ENCODE measurements around the gene MAML2.

Gene MAML2

DNA sequence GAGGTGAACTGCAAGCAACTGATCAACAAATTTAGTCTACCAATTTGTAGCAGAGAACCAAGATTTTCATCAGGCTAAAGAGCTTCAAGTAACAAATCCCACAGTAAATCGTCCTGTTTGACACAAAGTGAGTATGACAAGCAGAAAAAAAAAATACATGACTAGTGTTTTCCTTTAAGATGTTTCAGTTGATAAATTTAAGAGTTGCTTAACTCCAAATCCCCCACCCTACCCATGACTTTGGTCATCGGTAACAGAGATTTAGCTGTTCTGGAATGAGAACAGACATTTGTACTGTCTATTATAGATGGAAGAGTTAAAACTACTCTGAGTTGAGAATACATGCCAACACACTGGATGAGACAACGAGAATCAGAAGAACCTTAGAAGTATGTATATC is 254.1 kb downstream of the MAML2 start:
- DNase-seq = no peak

DNA sequence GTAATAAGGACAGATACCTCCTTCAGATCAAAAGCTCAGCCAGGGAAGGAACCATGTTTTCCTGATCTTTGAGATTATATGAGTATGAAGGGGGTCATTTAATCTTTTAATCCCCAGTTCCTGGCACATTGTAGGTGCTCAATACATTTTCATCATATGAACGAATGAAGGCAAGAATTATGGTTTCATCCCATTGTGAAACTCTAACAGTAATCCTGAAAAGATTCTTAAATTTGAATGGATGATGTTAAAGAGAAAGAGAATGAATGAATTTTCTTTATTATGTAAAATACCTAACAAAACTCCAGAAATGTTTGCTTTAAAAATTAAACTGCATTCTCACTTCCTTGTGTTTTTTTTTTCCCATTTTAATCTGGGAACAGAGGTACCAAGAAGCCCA is 256.9 kb downstream of the MAML2 start:
- DNase-seq = no peak

DNA sequence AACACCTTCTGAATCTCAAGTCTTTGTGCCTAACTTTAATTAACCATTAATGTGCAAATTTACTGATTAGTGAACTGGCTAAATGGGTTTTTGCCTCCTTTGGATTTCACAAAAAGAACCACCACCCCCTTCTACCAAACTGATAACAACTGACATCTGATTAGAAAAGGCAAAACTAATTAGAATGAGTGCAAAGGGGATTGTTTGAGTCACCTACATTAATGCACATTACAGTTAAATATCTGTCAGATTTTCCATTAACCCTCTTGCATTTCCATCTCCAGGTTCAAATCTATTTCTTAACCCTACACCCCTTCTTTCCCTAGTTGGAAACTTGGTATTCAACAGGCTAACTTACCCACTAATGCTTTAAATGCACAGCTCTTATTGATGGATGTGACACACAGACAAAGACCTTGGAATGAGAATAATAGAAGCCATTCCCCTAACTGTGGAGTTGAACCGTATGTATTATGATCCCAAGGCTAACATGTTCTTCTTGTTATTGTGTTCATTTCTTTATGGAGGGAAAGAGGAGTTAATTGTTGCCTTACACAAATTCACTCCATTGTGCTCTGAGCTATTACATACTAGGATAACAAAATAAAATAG is 257.6 kb downstream of the MAML2 start:
- DNase-seq = no peak

DNA sequence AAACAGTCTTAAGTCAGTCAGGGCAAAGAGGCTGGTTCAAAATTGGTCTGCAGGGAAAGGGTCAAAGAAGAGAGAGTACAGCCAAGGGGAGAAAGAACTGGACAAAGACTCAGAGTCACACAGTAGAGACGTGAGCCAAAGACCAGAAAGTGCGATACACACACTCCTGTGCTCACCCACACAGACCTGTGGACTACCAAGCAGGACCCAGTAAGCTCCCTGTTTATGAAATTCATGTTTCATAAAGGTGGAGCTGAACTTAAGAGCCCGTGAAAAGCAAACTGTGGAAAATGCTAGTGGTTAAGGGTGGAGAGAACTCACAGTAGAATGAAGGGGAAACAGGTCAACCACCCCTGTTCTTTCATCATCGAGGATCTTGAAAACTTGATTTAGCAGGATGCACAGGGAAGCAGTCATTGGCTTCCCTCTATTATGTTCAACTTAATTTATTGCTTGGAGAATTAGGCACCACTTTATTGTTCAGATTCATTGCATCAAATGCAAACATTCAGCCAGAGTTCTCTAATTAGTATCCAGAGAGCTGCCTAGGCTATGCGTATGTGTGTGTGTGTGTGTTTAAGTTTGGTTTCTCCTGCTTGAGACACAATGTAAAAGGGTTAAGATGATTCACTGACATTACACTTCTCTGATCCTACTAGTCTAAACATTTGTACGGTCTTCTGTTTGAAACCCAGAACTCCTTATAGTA is 258.2 kb downstream of the MAML2 start:
- peak; percentile 31 for DNase-seq

DNA sequence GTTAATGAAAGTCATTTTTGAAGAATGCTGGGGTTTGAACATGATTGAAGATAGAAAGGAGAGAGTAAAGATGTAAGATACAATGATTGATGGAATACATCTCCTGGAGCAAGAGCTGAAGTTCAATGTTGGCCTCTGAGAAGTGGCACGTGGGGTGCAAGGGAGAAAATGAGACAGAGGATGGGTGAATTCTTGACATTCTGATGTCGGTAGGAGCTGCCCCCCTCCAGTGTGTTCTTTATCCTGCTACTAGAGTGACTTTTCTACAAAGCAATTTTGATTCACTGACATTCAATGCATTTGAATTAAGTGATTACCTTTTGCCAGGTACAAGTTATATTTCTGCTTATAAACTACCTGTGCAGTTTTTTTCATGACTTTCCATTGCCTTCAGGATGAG is 260.1 kb downstream of the MAML2 start:
- no peak for DNase-seq

DNA sequence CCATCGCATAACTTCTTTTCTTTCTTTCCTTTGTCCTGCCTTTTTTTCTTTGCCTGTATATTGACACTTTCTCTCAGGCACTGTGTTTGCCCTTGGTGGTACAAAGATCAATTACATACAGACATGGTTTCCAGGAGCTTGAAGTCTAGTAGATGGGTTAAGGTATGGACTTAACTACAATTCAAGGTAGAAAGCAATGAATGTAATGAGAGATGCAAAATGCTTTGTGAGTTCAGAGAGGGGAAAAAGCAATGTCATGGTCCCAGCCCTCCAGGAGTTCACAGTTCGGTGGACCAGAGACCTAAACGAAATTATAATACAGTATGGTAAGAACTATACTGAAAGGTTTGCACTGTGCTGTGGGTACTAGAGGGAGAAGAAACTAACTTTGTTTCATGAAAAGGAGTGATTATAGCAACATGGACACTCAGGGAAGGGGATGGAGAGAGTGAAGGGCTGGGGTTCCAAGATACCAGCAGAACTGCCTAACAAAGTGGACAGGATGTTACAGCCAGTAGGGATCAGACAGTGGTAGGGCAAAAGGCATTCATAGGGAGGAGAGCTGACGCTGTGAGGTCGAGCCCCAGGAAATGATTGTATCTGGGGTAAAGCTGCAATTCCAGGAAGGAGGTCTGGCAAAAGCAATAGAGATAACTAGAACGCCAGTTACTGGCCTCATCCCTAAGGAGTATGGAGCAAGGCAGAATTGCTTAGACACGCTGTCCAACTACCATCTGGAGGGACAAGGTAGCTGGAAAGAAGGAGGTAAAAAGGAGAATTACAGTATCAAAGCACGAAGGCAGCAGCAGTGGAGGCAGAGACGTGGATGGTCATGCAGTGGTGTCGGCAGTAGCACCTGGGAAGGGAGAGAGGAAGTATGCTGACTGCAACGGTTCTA is 260.7 kb downstream of the MAML2 start:
- no peak for DNase-seq

DNA sequence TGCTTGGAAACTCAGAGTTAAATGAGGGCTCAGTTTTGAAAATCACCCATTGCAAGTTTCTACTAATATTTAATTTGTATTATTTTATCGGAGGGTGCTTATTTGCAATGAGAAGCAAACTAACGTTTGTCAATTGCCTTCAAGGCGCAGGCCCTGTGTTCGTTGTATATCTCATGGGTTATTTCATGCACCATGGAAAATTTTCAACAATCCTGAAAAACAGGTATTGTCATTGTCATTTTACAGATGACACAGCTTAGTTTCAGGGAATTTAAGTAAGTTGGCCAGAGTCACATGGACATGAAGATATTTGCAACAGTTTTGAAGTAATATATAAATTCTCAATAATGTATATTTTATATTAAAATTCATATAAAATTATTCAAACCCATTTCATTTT is 261.4 kb downstream of the MAML2 start:
- DNase-seq = no peak

DNA sequence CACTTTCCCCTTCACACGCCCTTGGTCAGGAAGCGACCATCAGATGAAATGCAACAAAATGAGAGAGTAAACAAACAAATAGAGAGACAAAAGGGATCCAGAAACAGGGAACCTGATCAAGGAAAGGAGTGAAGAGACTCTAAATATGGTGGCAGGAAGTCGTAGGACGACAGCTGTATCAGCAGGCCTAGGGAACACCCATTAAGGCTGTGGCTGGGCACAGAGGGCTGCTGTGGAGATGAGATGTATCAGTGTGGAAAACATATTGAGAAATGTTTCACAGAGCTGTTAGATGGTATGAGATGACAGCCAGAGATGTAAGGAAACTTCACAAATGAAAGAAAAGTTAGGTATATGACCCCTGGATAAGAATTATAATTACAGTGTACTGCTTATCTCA is 263.3 kb downstream of the MAML2 start:
- no peak for DNase-seq

DNA sequence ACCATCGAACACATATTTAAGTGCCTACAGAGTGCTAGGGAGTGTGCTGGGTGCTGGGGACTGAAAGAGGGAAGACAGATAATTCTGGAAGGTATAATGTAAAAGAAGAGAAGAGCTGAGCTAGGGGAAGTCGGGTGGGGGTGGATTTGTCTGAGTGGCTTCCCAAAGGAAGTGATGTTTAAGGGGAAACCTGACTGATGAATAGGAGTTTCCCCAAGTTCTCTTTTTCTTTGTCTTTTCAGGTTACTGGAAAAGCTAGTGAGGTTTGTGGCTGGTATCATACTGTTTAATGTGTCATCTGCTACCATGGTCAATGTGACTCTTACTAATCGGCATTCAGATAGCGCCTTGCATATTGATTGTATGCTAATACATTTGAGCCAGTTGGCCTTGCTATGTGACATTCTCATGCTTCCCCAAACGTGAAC is 267.4 kb downstream of the MAML2 start:
- DNase-seq = peak; percentile 48

DNA sequence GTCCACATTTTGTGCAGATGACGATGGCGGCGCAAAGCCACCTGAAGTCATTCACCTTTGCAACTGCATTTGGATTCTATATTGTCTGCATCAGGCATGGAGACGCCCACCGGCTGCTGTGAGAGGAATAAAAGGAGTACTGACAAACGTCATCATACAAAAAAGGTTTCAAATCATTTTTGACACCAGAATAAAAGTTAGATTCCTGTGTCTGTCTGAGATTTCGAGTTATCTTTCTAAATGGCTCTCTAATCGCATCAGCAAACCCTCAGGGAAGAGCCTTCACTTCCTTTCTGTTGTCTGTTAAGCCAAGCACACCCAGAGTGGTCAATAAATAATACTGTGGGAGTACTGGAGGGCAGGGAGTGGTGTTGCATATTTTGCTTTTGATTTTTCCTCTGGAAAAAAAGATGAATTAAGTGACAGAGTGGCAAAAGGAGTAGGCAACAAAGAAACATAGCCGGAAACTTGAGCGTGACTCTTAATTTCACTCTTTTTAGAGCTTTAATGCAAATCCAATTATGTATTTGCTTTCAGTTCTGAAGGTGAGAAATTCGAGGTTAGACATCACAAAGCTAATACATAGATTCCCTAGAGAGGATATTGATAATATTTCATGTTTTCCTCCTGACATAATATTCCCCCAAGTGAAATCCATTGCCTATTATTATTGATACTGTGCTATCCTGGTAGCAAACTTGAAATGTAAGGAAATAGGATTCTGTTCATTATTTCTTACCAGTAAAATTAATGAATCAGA is 268.3 kb downstream of the MAML2 start:
- DNase-seq = peak; percentile 40

DNA sequence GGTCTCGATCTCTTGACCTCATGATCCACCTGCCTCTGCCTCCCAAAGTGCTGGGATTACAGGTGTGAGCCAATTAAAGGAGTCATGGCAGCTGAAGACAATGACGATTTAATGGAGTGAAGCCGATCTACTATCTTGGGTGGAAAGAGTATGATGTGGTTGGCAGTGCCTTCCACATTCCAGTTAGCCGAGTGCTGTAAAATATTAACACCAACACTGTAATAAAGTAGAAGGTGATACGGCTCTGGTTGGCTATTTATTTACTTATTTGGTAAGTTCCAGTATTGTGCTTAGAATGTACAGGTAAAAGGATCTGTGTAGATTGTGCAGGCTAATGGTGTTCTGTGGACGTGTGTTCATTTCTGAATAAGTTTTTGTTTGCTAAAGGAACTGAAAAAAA is 269.5 kb downstream of the MAML2 start:
- DNase-seq = no peak

DNA sequence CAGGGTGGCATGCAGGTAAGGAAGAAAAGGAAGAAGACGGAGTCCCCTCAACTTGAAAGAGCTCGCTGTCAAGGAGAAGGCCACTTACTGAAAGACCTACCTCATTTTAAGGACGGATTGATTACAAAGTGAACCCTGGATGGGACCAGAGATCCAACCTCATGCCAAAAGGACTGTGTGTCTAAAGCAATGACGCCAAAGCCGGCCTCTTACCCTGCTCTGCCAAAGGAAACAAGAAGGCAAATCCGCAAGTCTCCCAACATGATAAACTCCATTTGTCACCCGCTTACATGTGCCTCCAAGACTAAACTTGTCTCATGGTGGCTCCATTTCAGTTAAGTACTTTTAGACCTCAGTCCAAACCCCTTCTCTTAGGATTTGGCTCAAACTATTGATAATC is 270.4 kb downstream of the MAML2 start:
- DNase-seq = no peak

DNA sequence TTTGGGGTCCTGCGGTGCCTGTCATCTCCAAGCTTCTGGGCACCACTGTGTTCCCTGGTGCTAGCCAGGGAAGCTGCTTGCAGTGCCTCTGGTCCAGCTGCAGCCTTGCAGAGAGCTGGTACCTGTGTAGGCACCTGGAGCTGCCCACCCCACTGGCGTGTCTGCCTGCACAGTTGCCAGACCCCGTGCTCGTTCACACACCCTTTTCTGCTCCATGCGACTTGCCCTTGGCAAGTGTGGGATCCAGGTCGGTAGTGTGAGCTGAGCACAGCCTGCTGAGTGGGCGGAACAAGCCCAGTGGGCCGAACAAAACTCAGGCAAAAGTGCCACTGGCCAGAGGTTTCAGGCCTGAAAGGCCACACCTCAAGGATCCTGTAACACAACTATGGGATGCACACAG is 272.5 kb downstream of the MAML2 start:
- DNase-seq = no peak

DNA sequence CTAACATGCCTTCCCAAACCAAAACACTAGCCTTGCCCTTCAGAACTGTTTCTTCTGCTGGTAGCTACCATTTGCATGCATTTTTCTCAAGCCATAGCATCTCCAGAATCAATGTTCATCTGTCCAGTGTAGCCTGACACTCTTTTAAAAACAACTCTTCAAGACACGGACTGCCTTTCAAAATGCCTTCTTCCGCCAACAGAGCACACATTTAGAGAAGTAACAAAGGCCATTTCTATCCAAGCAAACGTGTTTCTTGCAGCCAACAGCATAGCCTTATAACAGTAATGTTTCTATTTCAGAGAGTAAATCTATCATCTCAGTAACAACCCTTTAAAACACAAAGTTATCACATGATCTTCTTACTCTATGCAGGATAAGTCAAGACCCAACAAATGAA is 275.8 kb downstream of the MAML2 start:
- no peak for DNase-seq

DNA sequence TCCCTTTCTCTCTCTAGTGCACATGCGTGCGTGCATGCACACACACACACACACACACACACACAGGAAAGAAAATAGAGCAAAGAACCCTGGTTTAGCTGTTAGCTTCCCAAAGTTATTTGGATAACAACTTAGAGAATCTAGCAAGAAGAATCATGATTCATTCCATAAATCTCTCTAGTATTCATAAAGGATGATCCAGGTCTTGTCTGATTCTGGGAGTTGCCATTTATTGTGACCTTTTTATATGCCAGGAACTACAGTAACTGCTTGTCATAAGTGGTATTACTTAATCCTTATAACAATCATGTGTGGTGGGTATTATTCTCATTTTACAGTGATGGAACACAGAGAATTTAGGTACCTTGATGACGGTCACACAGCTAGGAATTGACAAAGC is 277.6 kb downstream of the MAML2 start:
- no peak for DNase-seq

DNA sequence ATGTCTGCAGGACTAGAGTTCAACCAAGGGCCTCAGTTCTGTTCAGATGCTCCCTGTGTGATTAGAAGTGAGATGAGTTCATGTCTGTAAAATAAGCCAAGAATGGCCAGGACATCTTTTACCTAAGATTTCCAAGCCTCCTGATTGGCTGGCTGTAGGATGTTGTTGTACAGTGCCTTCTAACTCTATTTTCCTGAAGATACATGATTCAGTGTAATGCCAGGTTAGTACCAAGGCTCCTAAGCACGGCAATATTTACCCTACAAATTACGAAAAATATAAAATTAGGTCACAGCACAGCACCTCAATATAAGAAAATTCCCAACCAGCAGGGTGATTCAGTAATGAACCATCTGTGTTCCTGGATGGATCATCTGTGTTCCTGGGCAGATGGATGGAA is 279.1 kb downstream of the MAML2 start:
- DNase-seq = no peak

DNA sequence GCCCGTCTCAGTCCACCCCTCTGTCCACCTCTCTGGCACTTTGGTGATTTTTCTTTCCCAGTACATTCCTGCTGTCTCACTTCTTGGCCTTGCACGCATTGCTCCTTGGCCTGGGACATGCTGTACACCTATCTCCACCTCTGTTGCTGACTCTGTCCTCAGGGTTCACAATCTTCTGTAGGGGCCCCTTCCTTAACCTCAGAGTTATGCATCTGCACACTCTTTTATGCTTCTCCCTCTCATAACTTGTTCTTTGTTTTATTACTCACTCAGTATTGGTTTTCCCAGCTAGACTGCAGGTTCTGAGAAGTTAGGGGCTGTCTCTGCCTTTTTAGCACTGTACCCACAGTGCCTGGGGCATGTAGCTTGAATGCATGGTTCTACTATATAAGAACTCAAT is 279.9 kb downstream of the MAML2 start:
- DNase-seq = no peak

DNA sequence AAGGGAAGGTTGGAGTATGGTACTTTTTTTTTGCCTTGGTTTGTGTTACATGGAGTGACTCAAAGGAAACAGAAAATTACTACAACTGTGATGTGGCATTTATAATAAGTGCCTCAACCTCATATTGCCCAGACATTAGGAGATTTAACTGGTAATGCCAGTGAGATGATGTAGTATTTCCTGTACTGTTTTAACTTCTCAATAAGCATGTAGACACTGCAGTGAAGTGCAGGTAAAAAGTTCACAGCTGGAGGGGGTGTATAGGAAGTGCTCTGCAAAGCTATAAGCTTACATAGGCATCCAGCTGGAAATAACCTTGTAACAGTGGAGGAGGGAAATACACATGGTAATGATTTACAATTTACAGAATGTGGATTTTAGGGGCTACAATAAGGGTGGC is 280.9 kb downstream of the MAML2 start:
- peak; percentile 46 for DNase-seq

DNA sequence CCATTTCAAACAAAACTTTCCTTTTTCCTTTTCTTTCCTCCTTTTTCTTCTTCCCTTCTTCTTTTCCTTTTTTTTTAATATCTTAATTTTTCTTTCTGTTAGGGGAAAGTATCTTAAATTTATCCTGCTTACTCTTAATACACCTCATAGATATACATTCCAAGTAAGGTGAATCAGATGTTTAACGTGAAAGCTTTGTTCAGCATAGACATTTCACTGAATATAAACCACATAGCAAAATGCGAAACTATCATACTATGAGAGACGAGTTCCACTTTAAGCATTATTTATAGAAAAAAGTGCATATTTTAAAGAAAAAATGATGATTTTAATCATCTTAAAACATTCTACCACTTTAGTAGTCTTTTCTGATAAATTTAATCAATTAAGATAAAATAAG is 281.3 kb downstream of the MAML2 start:
- DNase-seq = no peak

DNA sequence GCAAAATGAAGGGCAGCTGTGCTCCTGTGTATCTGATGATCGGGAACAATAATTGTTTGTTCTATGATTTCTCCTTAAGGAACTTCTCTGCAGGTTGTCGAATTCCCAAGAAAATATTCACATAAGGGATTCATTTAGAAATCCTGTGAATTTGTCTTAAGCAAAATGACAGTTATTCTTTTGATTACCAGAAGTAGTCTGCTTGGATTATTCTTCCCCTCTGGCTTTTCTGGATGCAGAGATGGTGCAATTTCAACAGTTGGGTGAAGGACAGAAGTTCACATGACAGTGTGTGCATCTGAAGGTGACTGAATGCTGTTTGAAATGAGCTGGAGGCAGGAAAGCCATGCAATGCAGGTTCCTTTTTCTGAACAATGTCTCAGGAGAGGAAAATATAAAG is 281.9 kb downstream of the MAML2 start:
- DNase-seq = no peak

DNA sequence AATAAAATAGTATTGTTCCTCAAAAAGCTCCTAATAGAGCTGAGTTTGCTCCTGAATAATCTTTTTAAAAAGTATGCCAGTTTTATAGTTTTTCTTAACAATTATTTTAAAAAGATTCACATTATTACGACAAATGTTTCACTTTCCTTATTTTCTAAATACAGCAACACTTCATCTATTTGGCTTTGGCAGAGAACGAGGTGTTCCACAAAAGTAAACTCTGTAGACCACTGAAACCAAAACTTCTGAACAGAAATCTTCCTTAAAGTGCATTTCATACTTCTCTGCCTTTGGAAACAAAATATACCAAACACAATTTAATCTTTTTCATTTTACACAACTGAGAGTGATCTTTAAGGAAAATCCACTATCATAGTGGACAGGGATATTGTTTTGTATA is 285.5 kb downstream of the MAML2 start:
- DNase-seq = no peak

DNA sequence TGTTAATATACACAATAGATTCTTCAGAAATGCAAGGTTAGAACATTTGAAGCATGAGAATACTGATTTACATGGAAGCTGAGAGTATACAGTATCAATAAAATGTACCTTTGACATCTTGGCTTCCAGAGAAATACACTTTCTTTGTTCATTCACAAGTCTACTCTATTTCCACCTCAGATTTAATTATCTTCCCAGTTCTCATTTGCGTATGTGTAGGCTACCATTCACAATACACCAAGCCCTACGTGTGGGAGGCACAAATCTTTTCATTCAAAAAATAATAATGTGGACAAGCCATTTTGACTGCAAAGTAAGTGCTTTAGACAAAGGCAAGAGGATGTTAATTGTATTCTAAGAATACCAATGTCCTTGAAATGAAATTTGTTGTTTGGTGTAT is 286.4 kb downstream of the MAML2 start:
- DNase-seq = no peak

DNA sequence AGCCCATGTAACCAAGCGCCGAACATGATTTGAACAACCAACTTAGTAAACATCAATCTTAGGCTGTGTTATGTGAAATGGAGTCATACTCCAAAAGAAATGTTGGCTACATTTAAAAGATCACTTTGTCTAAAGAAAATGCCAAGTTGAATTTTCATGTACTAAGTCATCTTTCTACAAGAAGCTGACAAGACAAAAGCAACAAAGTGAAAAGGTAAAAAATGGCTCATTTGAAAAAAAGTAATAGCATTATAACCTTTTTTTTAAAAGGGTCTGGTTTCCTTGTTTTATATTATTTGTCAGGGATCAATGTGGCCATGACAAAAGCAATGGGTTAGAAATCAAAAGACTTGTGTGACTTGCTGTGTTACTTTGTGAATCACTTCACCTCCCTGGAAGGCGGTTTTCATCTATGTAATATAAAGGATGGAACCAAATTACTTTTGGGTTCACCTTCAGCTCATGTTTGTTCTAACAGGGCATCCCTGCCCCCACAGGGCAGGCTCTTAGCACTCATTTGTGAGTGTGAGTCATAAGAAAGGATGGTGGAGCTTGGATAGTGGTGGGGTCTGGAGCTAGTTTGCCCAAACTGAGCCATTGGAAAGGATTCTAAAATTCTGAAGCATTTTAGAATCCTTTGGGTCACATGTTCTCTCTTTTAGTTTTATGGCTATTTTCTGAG is 287.1 kb downstream of the MAML2 start:
- DNase-seq = peak; percentile 59

Data from stimulated activated CD4-positive, alpha-beta T cell treated with anti-CD3 and anti-CD28 coated beads, Interleukin-15, amount 100 ng/mL, for 24 hours (primary cell).